ENCODE data around the gene HCN3. TPM values are rescaled to one million over a fixed set of nuclear protein-coding genes. Genes with fewer than 3 reads are reported as not detected.

The HCN3 gene
- total RNA-seq, 1 experiment from 2014 or later = 5.4 TPM

DNA sequence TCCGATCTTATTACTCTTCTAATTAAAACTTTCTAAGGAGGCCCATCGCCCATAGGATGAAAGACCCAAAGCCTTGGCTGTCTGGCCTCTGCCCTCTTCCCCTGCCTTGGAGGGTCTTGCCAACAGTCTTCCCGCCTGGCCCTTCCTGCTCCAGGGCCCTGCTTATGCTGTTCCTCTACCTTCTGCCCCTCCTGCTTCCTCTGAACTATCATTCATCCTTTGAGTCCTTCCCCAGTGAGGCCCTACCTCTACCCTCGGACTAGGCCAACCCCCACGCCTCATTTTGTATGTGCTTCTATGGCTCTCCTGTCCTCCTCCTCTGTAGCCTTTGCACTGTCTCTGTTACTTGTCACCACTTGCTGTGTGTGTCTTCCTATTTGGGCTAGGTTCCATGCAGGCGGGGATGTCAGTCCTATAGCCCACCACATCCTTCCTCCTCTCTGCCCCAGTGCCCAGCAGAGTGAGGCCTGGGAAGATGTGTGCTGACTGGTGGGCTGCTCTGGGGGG lies 48.8 kb downstream of the HCN3 start:
- Histone ChIP-seq H3K27me3 (ENCODE audit: insufficient read depth, low read length) (no peaks in the 10 kb centered on the region), H3K14ac (ENCODE audit: insufficient read depth, low read length) (no peak overlapping the region), H4K8ac (replicated peaks; ENCODE audit: insufficient read length, low read depth, low read length) (no peak overlapping the region), H3K79me1 (ENCODE audit: insufficient read depth, low read depth, low read length, poor library complexity, severe bottlenecking) (no peaks in the 10 kb centered on the region), H3K4ac (ENCODE audit: low read depth, low read length) (no peak overlapping the region), H3K23ac (ENCODE audit: insufficient read length, low read depth, low read length) (no peak overlapping the region), H4K5ac (ENCODE audit: insufficient read length, low read depth, low read length) (no peak overlapping the region), H3K18ac (ENCODE audit: insufficient read length, low read depth, low read length) (no peak overlapping the region), H4K20me1 (ENCODE audit: control insufficient read depth, insufficient read depth, insufficient read length) (no peaks in the 10 kb centered on the region), H3K9me3 (ENCODE audit: control insufficient read depth, low read depth, low read length) (no peaks in the 10 kb centered on the region), H3K79me2 (ENCODE audit: insufficient read depth, low read length) (no peaks in the 10 kb centered on the region), H2BK5ac (ENCODE audit: insufficient read length, low read length) (no peak overlapping the region), H2AK5ac (ENCODE audit: insufficient read length, low read length) (no peak overlapping the region), H2AFZ (ENCODE audit: low read length) (no peak overlapping the region), H3K23me2 (ENCODE audit: insufficient read length, low read depth, low read length, poor library complexity, severe bottlenecking) (peaks cover 24% of the 10 kb centered on the region), H2BK20ac (ENCODE audit: low read depth, low read length, poor library complexity, severe bottlenecking) (no peak overlapping the region), H3K9ac (ENCODE audit: extremely low read depth, insufficient read length, low read length) (no peak overlapping the region), H2BK120ac (ENCODE audit: low read depth, low read length, poor library complexity, severe bottlenecking) (no peak overlapping the region), H4K91ac (ENCODE audit: insufficient read length, low read depth, low read length) (no peak overlapping the region), H3K27ac (ENCODE audit: insufficient read length, low read depth, low read length) (no peak overlapping the region), H2BK12ac (ENCODE audit: insufficient read length, low read depth, low read length) (no peak overlapping the region), H3T11ph (ENCODE audit: low read length) (no peak overlapping the region), H2BK15ac (ENCODE audit: low read depth, low read length) (no peak overlapping the region), H3K4me1 (ENCODE audit: insufficient read depth, low read length) (peaks cover 2% of the 10 kb centered on the region; the same call in 1 of the 2 replicates), H3K56ac (ENCODE audit: insufficient read length, low read depth, low read length) (no peak overlapping the region), H3K4me2 (ENCODE audit: insufficient read depth, insufficient read length, low read length) (peak overlapping the region; percentile 68)
- Mint-ChIP-seq H3K4me1 (peaks cover 22% of the 10 kb centered on the region in 2 experiments), H3K36me3 (ENCODE audit: insufficient read depth in 1 of 3, low read depth in 3 of 3) (peaks cover 12 to 46% (median 44%) of the 10 kb centered on the region in 3 experiments; a peak in 6 of 7 replicates), H3K27ac (no peak overlapping the region; a peak in 1 of 7 replicates), H3K9me3 (no peaks in the 10 kb centered on the region), H3K4me3 (peak overlapping the region; percentile 93 to 96), H3K27me3 (ENCODE audit: low read depth) (no peaks in the 10 kb centered on the region; the same call in 1 of the 2 replicates)
- TF ChIP-seq, protein P1, sequence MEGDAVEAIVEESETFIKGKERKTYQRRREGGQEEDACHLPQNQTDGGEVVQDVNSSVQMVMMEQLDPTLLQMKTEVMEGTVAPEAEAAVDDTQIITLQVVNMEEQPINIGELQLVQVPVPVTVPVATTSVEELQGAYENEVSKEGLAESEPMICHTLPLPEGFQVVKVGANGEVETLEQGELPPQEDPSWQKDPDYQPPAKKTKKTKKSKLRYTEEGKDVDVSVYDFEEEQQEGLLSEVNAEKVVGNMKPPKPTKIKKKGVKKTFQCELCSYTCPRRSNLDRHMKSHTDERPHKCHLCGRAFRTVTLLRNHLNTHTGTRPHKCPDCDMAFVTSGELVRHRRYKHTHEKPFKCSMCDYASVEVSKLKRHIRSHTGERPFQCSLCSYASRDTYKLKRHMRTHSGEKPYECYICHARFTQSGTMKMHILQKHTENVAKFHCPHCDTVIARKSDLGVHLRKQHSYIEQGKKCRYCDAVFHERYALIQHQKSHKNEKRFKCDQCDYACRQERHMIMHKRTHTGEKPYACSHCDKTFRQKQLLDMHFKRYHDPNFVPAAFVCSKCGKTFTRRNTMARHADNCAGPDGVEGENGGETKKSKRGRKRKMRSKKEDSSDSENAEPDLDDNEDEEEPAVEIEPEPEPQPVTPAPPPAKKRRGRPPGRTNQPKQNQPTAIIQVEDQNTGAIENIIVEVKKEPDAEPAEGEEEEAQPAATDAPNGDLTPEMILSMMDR (conservative IDR thresholded peaks at IDR 0.05) = no peak
- no CpG with 5 or more reads among the region's 6 CpGs for WGBS (ENCODE audit: extremely low coverage, insufficient read length, low lambda C conversion rate)
- no peak for DNase-seq

Measured in H9 (cell line).